T-helper 1 cell treated with Interleukin-12 subunit alpha and Interleukin-12 subunit beta and Interleukin-4 antibody, amounts not matched to agents 30 μg/mL and 1 μg/mL, for 36 hours (primary cell): ENCODE results near the gene GALP.
"Not testable (repeated sequence)": the region's sequence is repeated elsewhere in the genome, so short reads cannot be mapped to it uniquely, and the experiment has no call there.

Source experiments
- H3K27ac Mint-ChIP-seq: one replicate; pipeline ENCODE4 v1.8.0; 2021; ENCODE audit warnings: mild to moderate bottlenecking, mixed read lengths
- H3K27me3 Mint-ChIP-seq: one replicate; pipeline ENCODE4 v1.8.0; 2021; ENCODE audit warnings: low read depth, mixed read lengths
- H3K36me3 Mint-ChIP-seq: one replicate; pipeline ENCODE4 v1.8.0; 2021; ENCODE audit warnings: low read depth, mixed read lengths
- H3K4me1 Mint-ChIP-seq: one replicate; pipeline ENCODE4 v1.8.0; 2021; ENCODE audit warnings: low read depth, mixed read lengths
- H3K4me3 Mint-ChIP-seq: one replicate; pipeline ENCODE4 v1.8.0; 2021; ENCODE audit warnings: mild to moderate bottlenecking, moderate library complexity, mixed read lengths
- H3K9me3 Mint-ChIP-seq: one replicate; pipeline ENCODE4 v1.8.0; 2021; ENCODE audit warnings: mixed read lengths

Gene GALP

GRCh38 chr19:56191711-56192110 is 15.9 kb downstream of the GALP start:
- Mint-ChIP-seq H3K27me3 (no peaks in the 10 kb centered on the region), H3K36me3 (no peaks in the 10 kb centered on the region), H3K27ac (no peak overlapping the region), H3K4me3 (no peak overlapping the region), H3K9me3 (no peaks in the 10 kb centered on the region), H3K4me1 (no peaks in the 10 kb centered on the region)

- H3K36me3 Mint-ChIP-seq: no peaks in the 10 kb centered on the region
- no peak overlapping the region for H3K27ac Mint-ChIP-seq
- no peaks in the 10 kb centered on the region for H3K4me1 Mint-ChIP-seq
- no peak overlapping the region for H3K4me3 Mint-ChIP-seq
- H3K27me3 Mint-ChIP-seq: no peaks in the 10 kb centered on the region
- no peaks in the 10 kb centered on the region for H3K9me3 Mint-ChIP-seq
Observed at GRCh38 chr19:56193981-56194640, 18.3 kb downstream of the GALP start.

GRCh38 chr19:56197646-56198045 is 21.8 kb downstream of the GALP start, which contains the start of gene ZSCAN5B:
Gene ZSCAN5B, minus strand, starts transcription at chr19:56197783. Its CDS starts 4,731 bp downstream, at chr19:56193052.
- H3K9me3 Mint-ChIP-seq, H3K27me3 Mint-ChIP-seq, H3K27ac Mint-ChIP-seq, H3K36me3 Mint-ChIP-seq, H3K4me3 Mint-ChIP-seq, H3K4me1 Mint-ChIP-seq: not testable (repeated sequence)

GRCh38 chr19:56199687-56200086 is 23.9 kb downstream of the GALP start:
- H3K27ac Mint-ChIP-seq: no peak overlapping the region
- no peaks in the 10 kb centered on the region for H3K4me1 Mint-ChIP-seq
- no peaks in the 10 kb centered on the region for H3K36me3 Mint-ChIP-seq
- H3K27me3 Mint-ChIP-seq: no peaks in the 10 kb centered on the region
- H3K4me3 Mint-ChIP-seq: no peak overlapping the region
- H3K9me3 Mint-ChIP-seq: no peaks in the 10 kb centered on the region

- H3K36me3 Mint-ChIP-seq: no peaks in the 10 kb centered on the region
- H3K27me3 Mint-ChIP-seq: no peaks in the 10 kb centered on the region
- H3K9me3 Mint-ChIP-seq: no peaks in the 10 kb centered on the region
- H3K4me3 Mint-ChIP-seq: no peak within 1 kb of the TSS
- H3K4me1 Mint-ChIP-seq: no peaks in the 10 kb centered on the region
- no peak within 1 kb of the TSS for H3K27ac Mint-ChIP-seq
Observed at GRCh38 chr19:56201973-56202372, 26.2 kb downstream of the GALP start, which contains the start of gene ZSCAN5C. Gene ZSCAN5C, plus strand, starts transcription at chr19:56202273. Its CDS starts 3,641 bp downstream, at chr19:56205914.

GRCh38 chr19:56207581-56207980 is 31.8 kb downstream of the GALP start:
- H3K4me3 Mint-ChIP-seq, H3K27me3 Mint-ChIP-seq, H3K9me3 Mint-ChIP-seq, H3K4me1 Mint-ChIP-seq, H3K27ac Mint-ChIP-seq, H3K36me3 Mint-ChIP-seq: not testable (repeated sequence)

- H3K36me3 Mint-ChIP-seq: no peaks in the 10 kb centered on the region
- no peak overlapping the region for H3K4me3 Mint-ChIP-seq
- no peaks in the 10 kb centered on the region for H3K27me3 Mint-ChIP-seq
- H3K9me3 Mint-ChIP-seq: no peaks in the 10 kb centered on the region
- no peak overlapping the region for H3K27ac Mint-ChIP-seq
- no peaks in the 10 kb centered on the region for H3K4me1 Mint-ChIP-seq
Observed at GRCh38 chr19:56209091-56209490, 33.3 kb downstream of the GALP start.

GRCh38 chr19:56210036-56210435 is 34.2 kb downstream of the GALP start:
- not testable (repeated sequence) for H3K4me3 Mint-ChIP-seq, H3K4me1 Mint-ChIP-seq, H3K9me3 Mint-ChIP-seq, H3K27ac Mint-ChIP-seq, H3K36me3 Mint-ChIP-seq, H3K27me3 Mint-ChIP-seq

GRCh38 chr19:56211718-56212117 is 35.9 kb downstream of the GALP start:
- Mint-ChIP-seq H3K27me3 (peaks cover 4% of the 10 kb centered on the region), H3K27ac (no peak overlapping the region), H3K9me3 (no peaks in the 10 kb centered on the region), H3K36me3 (no peaks in the 10 kb centered on the region), H3K4me3 (no peak overlapping the region), H3K4me1 (no peaks in the 10 kb centered on the region)

GRCh38 chr19:56217039-56217949 is 41.5 kb downstream of the GALP start:
- Mint-ChIP-seq H3K4me3 (no peak overlapping the region), H3K27ac (no peak overlapping the region), H3K27me3 (peaks cover 12% of the 10 kb centered on the region), H3K4me1 (peaks cover 2% of the 10 kb centered on the region), H3K36me3 (no peaks in the 10 kb centered on the region), H3K9me3 (no peaks in the 10 kb centered on the region)

GRCh38 chr19:56218961-56219360 is 43.2 kb downstream of the GALP start:
- H3K36me3 Mint-ChIP-seq: no peaks in the 10 kb centered on the region
- H3K4me1 Mint-ChIP-seq: peaks cover 2% of the 10 kb centered on the region
- no peak overlapping the region for H3K4me3 Mint-ChIP-seq
- H3K27me3 Mint-ChIP-seq: peaks cover 12% of the 10 kb centered on the region
- H3K27ac Mint-ChIP-seq: no peak overlapping the region
- no peaks in the 10 kb centered on the region for H3K9me3 Mint-ChIP-seq

GRCh38 chr19:56221442-56221841 is 45.6 kb downstream of the GALP start:
- not testable (repeated sequence) for H3K27ac Mint-ChIP-seq, H3K4me3 Mint-ChIP-seq, H3K27me3 Mint-ChIP-seq, H3K4me1 Mint-ChIP-seq, H3K9me3 Mint-ChIP-seq, H3K36me3 Mint-ChIP-seq

GRCh38 chr19:56221851-56222250 is 46.0 kb downstream of the GALP start:
- Mint-ChIP-seq H3K4me3 (no peak overlapping the region), H3K36me3 (no peaks in the 10 kb centered on the region), H3K4me1 (peaks cover 2% of the 10 kb centered on the region), H3K27ac (no peak overlapping the region), H3K9me3 (no peaks in the 10 kb centered on the region), H3K27me3 (peaks cover 7% of the 10 kb centered on the region)

- H3K4me3 Mint-ChIP-seq: no peak overlapping the region
- H3K27me3 Mint-ChIP-seq: peaks cover 3% of the 10 kb centered on the region
- no peaks in the 10 kb centered on the region for H3K36me3 Mint-ChIP-seq
- H3K9me3 Mint-ChIP-seq: no peaks in the 10 kb centered on the region
- no peaks in the 10 kb centered on the region for H3K4me1 Mint-ChIP-seq
- no peak overlapping the region for H3K27ac Mint-ChIP-seq
Observed at GRCh38 chr19:56222901-56223300, 47.1 kb downstream of the GALP start.

GRCh38 chr19:56223481-56223880 is 47.7 kb downstream of the GALP start:
- Mint-ChIP-seq H3K27ac (no peak overlapping the region), H3K36me3 (no peaks in the 10 kb centered on the region), H3K4me3 (no peak overlapping the region), H3K27me3 (no peaks in the 10 kb centered on the region), H3K9me3 (no peaks in the 10 kb centered on the region), H3K4me1 (no peaks in the 10 kb centered on the region)
